MM.1S (cell line): ENCODE data around the gene PIGP.

Source experiments
- EZH2 ChIP-seq: fragments of 300-600 bp; sonication (generic); optimal IDR thresholded peaks from 2 replicates; pipeline ENCODE3; 2017; ENCODE audit warnings: low read depth, mild to moderate bottlenecking, antibody characterized with exemption, low read length, mixed read lengths
- EZH2phosphoT487 ChIP-seq: fragments of 300-600 bp; sonication (generic); IDR thresholded peaks from 2 replicates; pipeline ENCODE4 v1.6.1; 2018; ENCODE audit warnings: antibody characterized with exemption, low read length
- TF ChIP-seq, protein P1 (sequence below): fragments of 300-600 bp; sonication (generic); IDR thresholded peaks from 2 replicates; pipeline ENCODE4 v1.5.1; 2016; ENCODE audit warnings: antibody characterized with exemption, low read length, mixed read lengths

DNA sequence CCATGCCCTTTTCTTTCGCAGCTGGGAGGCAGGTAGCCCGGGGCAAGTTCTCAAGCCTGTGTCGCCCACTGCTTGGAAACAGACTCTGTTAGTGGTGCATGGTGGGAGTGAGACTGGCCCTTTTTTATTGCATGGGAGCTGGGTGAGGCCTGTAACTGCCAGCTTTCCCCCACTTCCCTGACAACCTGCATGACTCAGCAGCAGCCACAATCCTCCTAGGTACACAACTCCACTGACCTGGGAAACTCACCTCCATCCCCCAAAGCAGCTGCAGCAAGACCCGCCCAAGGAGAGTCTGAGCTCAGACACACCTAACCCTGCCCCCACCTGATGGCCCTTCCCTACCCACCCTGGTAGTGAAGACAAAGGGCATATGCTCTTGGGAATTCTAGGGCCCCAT lies 25.8 kb downstream of the PIGP start:
- no peak for TF ChIP-seq EZH2phosphoT487
- TF ChIP-seq EZH2 = no peak
- TF ChIP-seq, protein P1, sequence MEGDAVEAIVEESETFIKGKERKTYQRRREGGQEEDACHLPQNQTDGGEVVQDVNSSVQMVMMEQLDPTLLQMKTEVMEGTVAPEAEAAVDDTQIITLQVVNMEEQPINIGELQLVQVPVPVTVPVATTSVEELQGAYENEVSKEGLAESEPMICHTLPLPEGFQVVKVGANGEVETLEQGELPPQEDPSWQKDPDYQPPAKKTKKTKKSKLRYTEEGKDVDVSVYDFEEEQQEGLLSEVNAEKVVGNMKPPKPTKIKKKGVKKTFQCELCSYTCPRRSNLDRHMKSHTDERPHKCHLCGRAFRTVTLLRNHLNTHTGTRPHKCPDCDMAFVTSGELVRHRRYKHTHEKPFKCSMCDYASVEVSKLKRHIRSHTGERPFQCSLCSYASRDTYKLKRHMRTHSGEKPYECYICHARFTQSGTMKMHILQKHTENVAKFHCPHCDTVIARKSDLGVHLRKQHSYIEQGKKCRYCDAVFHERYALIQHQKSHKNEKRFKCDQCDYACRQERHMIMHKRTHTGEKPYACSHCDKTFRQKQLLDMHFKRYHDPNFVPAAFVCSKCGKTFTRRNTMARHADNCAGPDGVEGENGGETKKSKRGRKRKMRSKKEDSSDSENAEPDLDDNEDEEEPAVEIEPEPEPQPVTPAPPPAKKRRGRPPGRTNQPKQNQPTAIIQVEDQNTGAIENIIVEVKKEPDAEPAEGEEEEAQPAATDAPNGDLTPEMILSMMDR = no peak
